Tibial artery (tissue), 4 donors: ENCODE data around the gene CHTOP.

ENCODE experiments used
- DNase-seq, 2 donors: peaks; one replicate each; pipeline ENCODE4 v3.0.0-alpha.2; 2019
- H3K27ac ChIP-seq, 2 donors: fragments of 200-600 bp; sonication (generic) in 1 of 2; 1 replicate in 1 of 2; 2 replicates in 1 of 2; pipeline ENCODE4 v1.5.1; 2018 to 2019; ENCODE audit warnings: mild to moderate bottlenecking in 1 of 2
- H3K27me3 ChIP-seq, 2 donors: fragments of 200-600 bp; sonication (generic) in 1 of 2; one replicate each; pipeline versions ENCODE4 v1.5.1 to v1.6.0; 2016 to 2019
- H3K36me3 ChIP-seq, 3 donors: fragments of 200-600 bp; sonication (generic) in 2 of 3; one replicate each; pipeline ENCODE4 v1.5.1; 2016 to 2019; ENCODE audit warnings: mild to moderate bottlenecking in 2 of 3
- H3K4me1 ChIP-seq, 4 donors: fragments of 200-600 bp; sonication (generic) in 2 of 4; 1 replicate in 3 of 4; 2 replicates in 1 of 4; pipeline ENCODE4 v1.5.1; 2016 to 2019
- H3K4me3 ChIP-seq, 2 donors: fragments of 200-600 bp; sonication (generic) in 1 of 2; 1 replicate in 1 of 2; 2 replicates in 1 of 2; pipeline ENCODE4 v1.5.1; 2018 to 2019; ENCODE audit warnings: mild to moderate bottlenecking in 2 of 2
- H3K9me3 ChIP-seq, 3 donors: fragments of 200-600 bp; sonication (generic) in 1 of 3; one replicate each; pipeline ENCODE4 v1.5.1; 2016 to 2019
- CTCF ChIP-seq, 2 experiments: fragments of 200-600 bp in 1 of 2; fragments of 450-650 bp in 1 of 2; IDR thresholded peaks; one replicate each; pipeline ENCODE4 v1.5.1; 2017 to 2019; ENCODE audit warnings: antibody characterized with exemption in 2 of 2, mild to moderate bottlenecking in 1 of 2, moderate library complexity in 1 of 2
- intact Hi-C: fragments of 100-400 bp; cut with DNase I; formaldehyde crosslinking; loops from one replicate; pipeline ENCODE4 v1.15.0; 2023; ENCODE audit warnings: low total_unique reads

CHTOP gene

GRCh38 chr1:153643100-153643499 is 9.2 kb downstream of the CHTOP start:
- Histone ChIP-seq H3K4me3 (no peak overlapping the region), H3K9me3 (no peaks in the 10 kb centered on the region)
- TF ChIP-seq CTCF (IDR thresholded peaks at IDR 0.05) = no peak

GRCh38 chr1:153643816-153644215 is 9.9 kb downstream of the CHTOP start:
- peak overlapping the region; percentile 10 to 32 for H3K27ac ChIP-seq
- TF ChIP-seq CTCF (IDR thresholded peaks at IDR 0.05) = no peak
- H3K4me3 ChIP-seq = no peak overlapping the region
- no peaks in the 10 kb centered on the region for H3K27me3 ChIP-seq
- intact Hi-C loops = no loop called here
- no peaks in the 10 kb centered on the region for H3K9me3 ChIP-seq
- H3K4me1 ChIP-seq = peaks cover 0 to 20% (median 4%) of the 10 kb centered on the region in 4 donors
- DNase-seq = no peak
- H3K36me3 ChIP-seq = peaks cover 70 to 82% (median 74%) of the 10 kb centered on the region in 3 donors

More at GRCh38 chr1:153643100-153643499, 9.2 kb downstream of the CHTOP start:
- Histone ChIP-seq H3K36me3 (peaks cover 77 to 89% (median 81%) of the 10 kb centered on the region in 3 donors), H3K27me3 (no peaks in the 10 kb centered on the region), H3K27ac (peak overlapping the region; percentile 10 to 32), H3K4me1 (peaks cover 0 to 24% (median 4%) of the 10 kb centered on the region in 4 donors)
- intact Hi-C loops = no loop called here
- DNase-seq = peak in 1 of 2 donors; percentile 54

- H3K27ac ChIP-seq = peak overlapping the region in 1 of 2 donors; percentile 11
- H3K4me1 ChIP-seq = peaks cover 0 to 23% (median 10%) of the 10 kb centered on the region in 4 donors
- peak in 1 of 2 donors; percentile 63 for DNase-seq
- intact Hi-C loops = no loop called here
- H3K27me3 ChIP-seq = no peaks in the 10 kb centered on the region
- no peaks in the 10 kb centered on the region for H3K9me3 ChIP-seq
- no peak overlapping the region for H3K4me3 ChIP-seq
- peaks cover 40 to 52% (median 47%) of the 10 kb centered on the region in 3 donors for H3K36me3 ChIP-seq
- no peak for TF ChIP-seq CTCF (IDR thresholded peaks at IDR 0.05)
Measured at GRCh38 chr1:153646672-153647345, 12.9 kb downstream of the CHTOP start.

DNA sequence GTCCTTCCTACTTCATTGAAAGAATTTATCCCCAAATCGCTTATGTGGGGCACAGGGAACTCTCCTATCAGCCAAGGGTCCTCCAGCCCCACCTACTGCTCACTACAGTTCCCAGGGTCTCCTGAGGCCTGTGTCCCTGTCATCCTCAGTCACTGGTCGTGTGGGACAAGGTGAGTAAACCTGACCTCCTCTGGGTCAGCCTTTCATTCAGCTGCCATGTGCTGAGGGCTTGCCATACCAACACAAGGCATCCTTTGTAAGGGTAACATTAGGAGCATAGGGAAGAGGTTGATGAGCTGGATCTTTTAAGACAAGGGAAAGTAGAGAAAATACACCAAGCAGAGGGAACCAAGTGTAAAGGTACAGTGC is 13.5 kb downstream of the CHTOP start:
- Histone ChIP-seq H3K4me1 (peaks cover 0 to 23% (median 10%) of the 10 kb centered on the region in 4 donors), H3K27me3 (no peaks in the 10 kb centered on the region), H3K27ac (peak overlapping the region in 1 of 2 donors; percentile 11), H3K36me3 (peaks cover 35 to 47% (median 42%) of the 10 kb centered on the region in 3 donors), H3K9me3 (no peaks in the 10 kb centered on the region), H3K4me3 (no peak overlapping the region)
- intact Hi-C loops = no loop called here
- DNase-seq = peak in 1 of 2 donors; percentile 49
- no peak for TF ChIP-seq CTCF (IDR thresholded peaks at IDR 0.05)

GRCh38 chr1:153648000-153648643 is 14.3 kb downstream of the CHTOP start:
- Histone ChIP-seq H3K36me3 (peaks cover 27 to 39% (median 34%) of the 10 kb centered on the region in 3 donors), H3K4me1 (peaks cover 0 to 21% (median 11%) of the 10 kb centered on the region in 4 donors)

More at GRCh38 chr1:153648000-153648643, 14.3 kb downstream of the CHTOP start:
- no peak for TF ChIP-seq CTCF (IDR thresholded peaks at IDR 0.05)
- Histone ChIP-seq H3K4me3 (no peak overlapping the region), H3K27me3 (no peaks in the 10 kb centered on the region), H3K9me3 (no peaks in the 10 kb centered on the region), H3K27ac (no peak overlapping the region)
- intact Hi-C loops = no loop called here
- peak in 1 of 2 donors; percentile 39 for DNase-seq
